T-helper 2 cell treated with Interferon-gamma antibody and Interleukin-4, amounts not matched to agents 100 ng/mL and 5 ng/mL, for 36 hours (primary cell): Measurements from ENCODE around the gene B4GAT1. TPM values are rescaled to one million over a fixed set of nuclear protein-coding genes. Genes with fewer than 3 reads are reported as not detected.

Experiments used
- intact Hi-C: fragments of 100-400 bp; cut with micrococcal nuclease; formaldehyde crosslinking; loops from one replicate; pipeline ENCODE4 v1.15.1; 2023
- total RNA-seq: library from RNA; stranded (reverse); gene quantifications from 2 replicates; pipeline ENCODE4 v1.2.3, GENCODE V29; 2022

B4GAT1 gene
- total RNA-seq, 1 donor from 2014 or later = 7.3 TPM

DNA sequence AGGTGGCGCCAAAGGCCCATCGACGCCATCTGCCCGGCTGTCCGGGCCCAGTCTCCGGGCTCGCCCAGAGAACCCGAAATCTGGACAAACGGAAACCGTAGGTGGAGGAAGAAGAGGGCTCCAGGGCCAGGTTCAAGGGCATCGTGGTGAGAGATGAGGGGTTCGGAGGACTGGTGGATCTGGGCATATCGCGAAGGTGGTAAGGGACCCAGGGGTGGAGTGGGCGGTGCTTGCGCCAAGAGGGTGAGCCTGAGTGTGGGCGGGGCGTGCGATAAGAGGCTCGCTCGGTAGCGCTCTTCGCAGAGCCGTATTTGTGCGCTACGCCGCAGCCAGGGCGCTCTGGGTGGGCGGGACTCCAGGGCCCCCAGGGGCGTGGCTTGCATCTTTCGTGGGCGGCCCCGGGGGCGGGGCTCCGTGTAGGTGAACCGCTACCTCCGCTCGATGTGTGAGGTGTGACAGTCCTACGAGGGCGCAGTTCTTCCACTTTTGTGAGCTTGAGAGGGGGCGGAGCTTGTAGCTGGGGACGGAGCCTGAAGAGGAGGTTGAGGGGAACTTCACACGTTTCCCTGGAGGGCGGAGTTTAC, 35.4 kb downstream of the B4GAT1 start:
- intact Hi-C loops = loop anchor here (1.0 kb wide), 6 partner anchors 16 to 154 kb away; partner anchors contain the start of genes BRMS1, PELI3, RAB1B and YIF1A

DNA sequence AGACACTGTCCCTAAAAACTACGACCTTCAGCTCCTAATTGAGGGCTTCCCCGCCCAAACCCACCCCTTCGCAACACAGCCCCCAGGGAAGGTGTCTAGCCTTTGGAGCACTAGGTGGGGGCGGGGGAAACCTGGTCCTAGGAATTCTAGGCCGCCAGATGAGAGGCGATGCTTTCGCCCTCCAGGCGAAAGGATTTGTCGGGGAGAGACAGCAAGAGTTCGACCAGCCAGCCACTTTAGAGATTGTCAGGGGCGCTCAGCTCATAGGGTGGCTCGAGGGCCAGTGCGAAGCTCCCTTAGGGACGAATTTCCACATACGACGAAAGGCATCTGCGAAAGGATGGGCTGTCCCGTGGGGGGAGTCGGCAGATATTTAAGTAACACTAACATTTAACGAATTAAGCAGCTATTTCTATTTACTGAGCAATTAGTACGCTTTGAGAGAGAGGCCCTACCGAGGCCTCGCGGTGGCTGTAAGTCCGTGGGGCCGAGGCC, 35.9 kb downstream of the B4GAT1 start:
- intact Hi-C loops = loop anchor here (1.0 kb wide), 1 partner anchor 78 kb away; no protein-coding TSS in a partner anchor

DNA sequence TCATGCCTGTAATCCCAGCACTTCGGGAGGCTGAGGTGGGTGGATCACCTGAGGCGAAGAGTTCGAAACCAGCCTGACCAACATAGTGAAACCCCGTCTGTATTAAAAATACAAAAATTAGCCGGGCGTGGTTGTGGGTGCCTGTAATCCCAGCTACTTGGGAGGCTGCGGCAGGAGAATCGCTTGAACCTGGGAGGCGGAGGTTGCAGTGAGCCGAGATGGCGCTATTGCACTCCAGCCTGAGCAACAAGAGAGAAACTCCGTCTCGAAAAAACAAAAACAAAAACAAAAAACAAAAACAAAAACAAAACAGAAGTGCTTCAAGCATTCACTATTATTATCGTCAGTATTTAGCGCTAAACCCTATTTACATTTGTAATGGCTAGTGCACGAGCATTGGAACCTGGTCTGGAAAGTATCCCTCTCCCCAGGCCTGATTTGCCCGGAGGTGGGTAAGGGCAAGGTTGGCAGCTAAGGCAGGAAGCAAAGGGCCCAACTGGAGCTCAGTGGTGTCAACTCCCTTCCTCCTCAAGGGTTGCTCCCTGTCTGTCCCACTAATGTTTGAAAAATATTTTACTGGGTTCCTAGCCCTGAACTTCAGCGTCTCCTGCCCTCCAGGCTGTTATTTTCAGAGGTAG, 36.5 kb downstream of the B4GAT1 start:
- intact Hi-C loops = loop anchor here (1.0 kb wide), 1 partner anchor 78 kb away; no protein-coding TSS in a partner anchor

DNA sequence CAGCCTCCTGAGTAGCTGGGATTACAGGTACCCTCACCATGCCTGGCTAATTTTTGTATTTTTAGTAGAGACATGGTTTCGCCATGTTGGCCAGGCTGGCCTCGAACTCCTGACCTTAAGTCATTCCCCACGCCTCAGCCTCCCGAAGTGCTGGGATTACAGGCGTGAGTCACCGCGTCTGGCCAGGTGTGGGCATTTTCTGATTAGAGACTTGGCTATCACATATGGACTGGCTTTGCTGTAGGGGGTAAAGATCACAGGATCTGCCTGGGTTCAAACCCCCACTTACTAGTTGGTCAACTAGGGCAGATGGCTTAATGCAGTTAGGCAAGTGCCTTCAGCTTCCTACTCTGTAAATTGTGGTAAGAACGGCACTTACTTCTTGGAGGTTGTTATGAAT, 37.1 kb downstream of the B4GAT1 start:
- intact Hi-C loops = no loop called here

DNA sequence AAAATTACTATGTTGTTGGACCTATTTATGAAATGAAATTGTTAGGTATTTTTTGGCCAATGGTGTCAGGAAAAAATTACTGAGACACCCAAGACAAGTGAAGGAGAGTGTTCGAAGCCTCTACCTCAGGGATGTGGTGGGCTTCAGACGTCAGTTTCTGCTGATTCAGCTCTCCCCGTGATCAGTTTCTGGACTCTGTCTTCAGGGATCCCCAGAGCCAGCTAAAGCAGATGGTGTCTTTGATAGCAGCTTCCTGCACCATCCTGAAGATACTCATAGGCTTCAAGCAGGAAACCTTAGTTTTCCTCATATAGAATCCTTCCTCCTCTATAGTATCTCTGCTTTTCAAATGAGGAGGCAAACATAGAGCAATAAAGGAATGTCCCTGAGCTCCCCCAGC, 38.0 kb downstream of the B4GAT1 start:
- intact Hi-C loops = no loop called here

DNA sequence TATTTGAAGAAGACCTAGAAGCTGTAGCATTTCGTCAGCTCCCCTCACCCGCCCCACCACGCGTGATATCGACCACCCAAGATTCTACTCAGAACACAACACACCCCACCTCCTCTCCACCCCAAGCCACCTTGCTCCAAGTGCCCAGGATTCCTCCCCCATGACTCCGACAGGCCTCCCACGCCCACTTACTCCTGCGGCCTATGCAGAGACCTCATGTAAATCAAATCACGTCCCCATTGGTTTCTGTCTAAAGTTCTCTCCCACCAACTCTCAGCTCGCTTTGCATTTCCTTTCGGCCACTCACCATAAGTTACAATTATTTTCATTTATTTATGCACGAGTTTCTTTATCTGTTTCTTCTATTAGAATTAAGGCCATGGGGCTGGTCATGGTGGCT, 44.8 kb downstream of the B4GAT1 start:
- intact Hi-C loops = no loop called here

DNA sequence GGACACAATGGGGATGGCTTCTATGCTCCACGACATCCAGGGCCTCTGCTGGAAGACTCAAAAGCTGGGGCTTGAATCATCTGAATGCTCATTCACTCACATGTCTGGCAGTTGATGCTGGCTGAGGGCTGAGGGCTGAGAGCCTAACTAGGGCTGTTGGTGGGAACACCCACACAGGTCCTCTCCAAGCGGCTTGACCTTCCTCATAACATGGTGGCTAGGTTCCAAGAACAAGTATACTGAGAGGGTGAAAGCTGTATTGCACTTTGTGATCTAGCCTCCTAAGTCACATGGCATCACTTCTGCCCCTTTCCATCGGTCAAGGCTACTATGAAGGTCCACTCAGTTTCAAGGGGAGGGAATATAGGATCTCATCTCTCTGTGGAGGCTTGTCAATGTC, 48.2 kb downstream of the B4GAT1 start:
- intact Hi-C loops = no loop called here

DNA sequence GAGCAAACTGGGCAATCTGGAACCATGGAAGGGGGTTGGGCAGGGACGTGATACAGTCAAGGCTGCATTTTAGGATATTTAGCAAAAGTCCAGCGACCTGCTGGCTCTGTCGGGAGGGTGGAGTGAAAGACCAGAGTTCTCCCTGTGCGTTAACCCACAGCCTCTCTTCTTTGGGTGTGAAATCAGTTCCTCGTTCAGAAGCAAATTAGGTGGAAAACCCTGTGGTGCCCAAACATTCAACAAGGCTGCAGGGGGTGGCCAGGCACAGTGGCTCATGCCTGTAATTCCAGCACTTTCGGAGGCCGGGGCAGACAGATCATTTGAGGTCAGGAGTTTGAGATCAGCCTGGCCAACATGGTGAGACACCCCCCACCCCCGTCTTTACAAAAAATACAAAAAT, 49.8 kb downstream of the B4GAT1 start:
- intact Hi-C loops = no loop called here

Other genes starting within 250 kb of the B4GAT1 start
- 42.3 and 42.5 TPM in 2 replicates for gene KLC2, start 89.9 kb downstream of the B4GAT1 start, total RNA-seq
- 156 and 159 TPM in 2 replicates for gene RAB1B, start 79.0 kb downstream of the B4GAT1 start, total RNA-seq
- 1.5 and 1.6 TPM in 2 replicates for gene CNIH2, start 69.5 kb downstream of the B4GAT1 start, total RNA-seq
- gene YIF1A, start 58.5 kb downstream of the B4GAT1 start, total RNA-seq = 45.4 and 53.0 TPM in 2 replicates
- gene TMEM151A, start 55.7 kb downstream of the B4GAT1 start, total RNA-seq = not detected in 2 replicates
- 0.09 and 0.18 TPM in 2 replicates for gene CD248, start 30.6 kb downstream of the B4GAT1 start, total RNA-seq
- gene RIN1, start 11.2 kb downstream of the B4GAT1 start, total RNA-seq = 1.3 and 1.8 TPM in 2 replicates
- gene BRMS1, start 2.5 kb downstream of the B4GAT1 start, total RNA-seq = 42.5 and 44.9 TPM in 2 replicates
- 8.0 and 8.1 TPM in 2 replicates for gene SLC29A2, start 24.1 kb upstream of the B4GAT1 start, total RNA-seq
- gene NPAS4, start 73.4 kb upstream of the B4GAT1 start, total RNA-seq = 0.27 and 0.61 TPM in 2 replicates
- 82.4 and 87.6 TPM in 2 replicates for gene MRPL11, start 91.2 kb upstream of the B4GAT1 start, total RNA-seq
- gene PELI3, start 119.3 kb upstream of the B4GAT1 start, total RNA-seq = 8.3 and 8.8 TPM in 2 replicates
- gene DPP3, start 132.8 kb upstream of the B4GAT1 start, total RNA-seq = 87.0 and 89.6 TPM in 2 replicates
- gene BBS1, start 163.0 kb upstream of the B4GAT1 start, total RNA-seq = 14.9 and 18.2 TPM in 2 replicates
- gene ZDHHC24, start 198.4 kb upstream of the B4GAT1 start, total RNA-seq = 12.5 and 13.6 TPM in 2 replicates
- gene ACTN3, start 199.3 kb upstream of the B4GAT1 start, total RNA-seq = 0.05 TPM in 2 replicates
- 0.77 and 1.4 TPM in 2 replicates for gene CTSF, start 221.0 kb upstream of the B4GAT1 start, total RNA-seq
- gene CCDC87, start 245.4 kb upstream of the B4GAT1 start, total RNA-seq = 0.07 and 0.11 TPM in 2 replicates
- 29.1 and 34.4 TPM in 2 replicates for gene CCS, start 245.6 kb upstream of the B4GAT1 start, total RNA-seq